ENCODE measurements around the gene CSTF2. TPM values are rescaled to one million over a fixed set of nuclear protein-coding genes. Genes with fewer than 3 reads are reported as not detected.
A peak's percentile ranks its signal among the peaks of the same experiment; 100 is the strongest.

Gene CSTF2
- total RNA-seq, 1 experiment from 2014 or later = 39.2 TPM

GRCh38 chrX:100812216-100813158 is 7.7 kb upstream of the CSTF2 start:
- H3K9me3 ChIP-seq (ENCODE audit: low read depth, low read length, poor library complexity, severe bottlenecking) = no peaks in the 10 kb centered on the region
- DNase-seq (ENCODE audit: low spot score) = no peak
- POLR2A ChIA-PET (ENCODE audit: low non-redundant PET) = interaction anchor here (0.7 kb wide), 1 partner anchor 143 kb away, joined by 5 read pairs; no protein-coding TSS in a partner anchor
- H3K27ac ChIP-seq (ENCODE audit: low read depth, low read length, poor library complexity, severe bottlenecking) = no peak overlapping the region
- H3K4me1 ChIP-seq (ENCODE audit: insufficient read depth, low read length, poor library complexity, severe bottlenecking) = no peaks in the 10 kb centered on the region
- TF ChIP-seq CTCF (conservative IDR thresholded peaks at IDR 0.05; ENCODE audit: low read depth, low read length) (no peak), EZH2 (IDR thresholded peaks at IDR 0.05; ENCODE audit: borderline replicate concordance, low read depth, low read length, poor library complexity, severe bottlenecking) (no peak)
- intact Hi-C loops (cut with micrococcal nuclease; ENCODE audit: unreplicated experiment) = no loop called here
- CTCF ChIA-PET = no interaction called here
- H3K4me3 ChIP-seq (ENCODE audit: low read depth, low read length, poor library complexity, severe bottlenecking) = no peak overlapping the region
- no peaks in the 10 kb centered on the region for H3K36me3 ChIP-seq (ENCODE audit: insufficient read depth, low read length, poor library complexity, severe bottlenecking)
- BruUV-seq (replicated peaks) = no TSS peak
- H3K27me3 ChIP-seq (replicated peaks; ENCODE audit: insufficient read depth, low read depth, low read length, poor library complexity) = peaks cover 18% of the 10 kb centered on the region

GRCh38 chrX:100817340-100817739 is 2.9 kb upstream of the CSTF2 start:
- no TSS peak for BruUV-seq (replicated peaks)
- no peaks in the 10 kb centered on the region for H3K4me1 ChIP-seq (ENCODE audit: insufficient read depth, low read length, poor library complexity, severe bottlenecking)
- intact Hi-C loops (cut with micrococcal nuclease; ENCODE audit: unreplicated experiment) = no loop called here
- no peaks in the 10 kb centered on the region for H3K36me3 ChIP-seq (ENCODE audit: insufficient read depth, low read length, poor library complexity, severe bottlenecking)
- POLR2A ChIA-PET (ENCODE audit: low non-redundant PET) = no interaction called here
- DNase-seq (ENCODE audit: low spot score) = no peak
- H3K4me3 ChIP-seq (ENCODE audit: low read depth, low read length, poor library complexity, severe bottlenecking) = no peak overlapping the region
- H3K9me3 ChIP-seq (ENCODE audit: low read depth, low read length, poor library complexity, severe bottlenecking) = no peaks in the 10 kb centered on the region
- peaks cover 14% of the 10 kb centered on the region for H3K27me3 ChIP-seq (replicated peaks; ENCODE audit: insufficient read depth, low read depth, low read length, poor library complexity)
- CTCF ChIA-PET = no interaction called here
- H3K27ac ChIP-seq (ENCODE audit: low read depth, low read length, poor library complexity, severe bottlenecking) = no peak overlapping the region
- TF ChIP-seq CTCF (conservative IDR thresholded peaks at IDR 0.05; ENCODE audit: low read depth, low read length) (no peak), EZH2 (IDR thresholded peaks at IDR 0.05; ENCODE audit: borderline replicate concordance, low read depth, low read length, poor library complexity, severe bottlenecking) (no peak)

GRCh38 chrX:100819534-100819836 is 706 bp upstream of the CSTF2 start:
- no peak for TF ChIP-seq CTCF (conservative IDR thresholded peaks at IDR 0.05; ENCODE audit: low read depth, low read length)
- peak overlapping the region; percentile 62 for H3K4me3 ChIP-seq (ENCODE audit: low read depth, low read length, poor library complexity, severe bottlenecking)
- peaks cover 11% of the 10 kb centered on the region for H3K36me3 ChIP-seq (ENCODE audit: insufficient read depth, low read length, poor library complexity, severe bottlenecking)
- H3K27me3 ChIP-seq (replicated peaks; ENCODE audit: insufficient read depth, low read depth, low read length, poor library complexity) = peaks cover 14% of the 10 kb centered on the region
- ChIA-PET POLR2A (ENCODE audit: low non-redundant PET) (no interaction called here), CTCF (no interaction called here)
- DNase-seq (ENCODE audit: low spot score) = no peak
- H3K27ac ChIP-seq (ENCODE audit: low read depth, low read length, poor library complexity, severe bottlenecking) = no peak overlapping the region
- BruUV-seq (replicated peaks) = no TSS peak
- intact Hi-C loops (cut with micrococcal nuclease; ENCODE audit: unreplicated experiment) = no loop called here
- H3K9me3 ChIP-seq (ENCODE audit: low read depth, low read length, poor library complexity, severe bottlenecking) = no peaks in the 10 kb centered on the region
- H3K4me1 ChIP-seq (ENCODE audit: insufficient read depth, low read length, poor library complexity, severe bottlenecking) = no peaks in the 10 kb centered on the region

Data from A673 (cell line).